H9 (cell line): ENCODE results near the gene CCNF. TPM values are rescaled to one million over a fixed set of nuclear protein-coding genes. Genes with fewer than 3 reads are reported as not detected.

Source experiments
- DNase-seq: peaks from one replicate; pipeline ENCODE4 v3.0.0-alpha.2; 2017
- H2AFZ ChIP-seq: one replicate; pipeline ENCODE4 v1.6.1; 2013; ENCODE audit warnings: mild to moderate bottlenecking, low read length, control low read depth, moderate library complexity
- H2AK5ac ChIP-seq: 2 replicates; pipeline ENCODE4 v1.6.1; 2013; ENCODE audit warnings: low read length, control low read depth, mixed read lengths; ENCODE audit not compliant: insufficient read length
- H2BK120ac ChIP-seq: one replicate; pipeline ENCODE4 v1.6.1; 2013; ENCODE audit warnings: low read depth, mild to moderate bottlenecking, low read length, control low read depth, inconsistent platforms; ENCODE audit not compliant: poor library complexity, severe bottlenecking
- H2BK12ac ChIP-seq: 2 replicates; pipeline ENCODE4 v1.6.1; 2013; ENCODE audit warnings: low read length, control low read depth, mixed read lengths, low read depth; ENCODE audit not compliant: insufficient read length
- H2BK15ac ChIP-seq: 2 replicates; pipeline ENCODE4 v1.6.1; 2013; ENCODE audit warnings: low read depth, low read length, control low read depth
- H2BK20ac ChIP-seq: one replicate; pipeline ENCODE4 v1.6.1; 2013; ENCODE audit warnings: low read depth, mild to moderate bottlenecking, low read length, control low read depth, inconsistent platforms; ENCODE audit not compliant: poor library complexity, severe bottlenecking
- H2BK5ac ChIP-seq: 2 replicates; pipeline ENCODE4 v1.6.1; 2013; ENCODE audit warnings: low read length, control low read depth, mixed read lengths; ENCODE audit not compliant: insufficient read length
- H3K14ac ChIP-seq: 2 replicates; pipeline ENCODE4 v1.6.1; 2013; ENCODE audit warnings: low read length, control low read depth; ENCODE audit not compliant: insufficient read depth
- H3K18ac ChIP-seq: 2 replicates; pipeline ENCODE4 v1.6.1; 2013; ENCODE audit warnings: low read depth, mild to moderate bottlenecking, mixed read lengths, low read length, control low read depth; ENCODE audit not compliant: insufficient read length
- H3K23ac ChIP-seq: 2 replicates; pipeline ENCODE4 v1.6.1; 2013; ENCODE audit warnings: low read length, control low read depth, mixed read lengths, low read depth; ENCODE audit not compliant: insufficient read length
- H3K23me2 ChIP-seq: 2 replicates; pipeline ENCODE4 v1.6.1; 2013; ENCODE audit warnings: low read depth, mild to moderate bottlenecking, mixed read lengths, low read length, control low read depth; ENCODE audit not compliant: insufficient read length, poor library complexity, severe bottlenecking
- H3K27ac ChIP-seq: 2 replicates; pipeline ENCODE4 v1.5.1; 2013; ENCODE audit warnings: low read length, control low read depth, mixed read lengths, low read depth; ENCODE audit not compliant: insufficient read length
- H3K27me3 ChIP-seq: 2 replicates; pipeline ENCODE4 v1.6.1; 2013; ENCODE audit warnings: low read length, control low read depth, inconsistent platforms; ENCODE audit not compliant: insufficient read depth
- H3K4ac ChIP-seq: 2 replicates; pipeline ENCODE4 v1.6.1; 2013; ENCODE audit warnings: low read depth, mild to moderate bottlenecking, control low read depth, inconsistent platforms, low read length, moderate library complexity
- H3K4me1 ChIP-seq: 2 replicates; pipeline ENCODE4 v1.6.1; 2013; ENCODE audit warnings: low read length, control low read depth, inconsistent platforms; ENCODE audit not compliant: insufficient read depth
- H3K4me2 ChIP-seq: 2 replicates; pipeline ENCODE4 v1.6.1; 2013; ENCODE audit warnings: low read length, control low read depth, mixed read lengths; ENCODE audit not compliant: insufficient read length, insufficient read depth
- H3K56ac ChIP-seq: 2 replicates; pipeline ENCODE4 v1.6.1; 2013; ENCODE audit warnings: low read depth, mild to moderate bottlenecking, mixed read lengths, low read length, control low read depth; ENCODE audit not compliant: insufficient read length
- H3K79me1 ChIP-seq: 2 replicates; pipeline ENCODE4 v1.6.1; 2013; ENCODE audit warnings: low read depth, mild to moderate bottlenecking, moderate library complexity, low read length, control low read depth, inconsistent platforms; ENCODE audit not compliant: insufficient read depth, poor library complexity, severe bottlenecking
- H3K79me2 ChIP-seq: 2 replicates; pipeline ENCODE4 v1.6.1; 2013; ENCODE audit warnings: low read length, control low read depth, inconsistent platforms; ENCODE audit not compliant: insufficient read depth
- H3K9ac ChIP-seq: 2 replicates; pipeline ENCODE4 v1.6.1; 2013; ENCODE audit warnings: low read length, control low read depth, mixed read lengths; ENCODE audit not compliant: insufficient read length; ENCODE audit errors: extremely low read depth
- H3K9me3 ChIP-seq: one replicate; pipeline ENCODE4 v1.6.1; 2013; ENCODE audit warnings: low read depth, low read length, inconsistent platforms; ENCODE audit not compliant: control insufficient read depth
- H3T11ph ChIP-seq: one replicate; pipeline ENCODE4 v1.6.1; 2013; ENCODE audit warnings: mild to moderate bottlenecking, low read length, control low read depth, inconsistent platforms
- H4K20me1 ChIP-seq: one replicate; pipeline ENCODE4 v1.6.1; 2013; ENCODE audit not compliant: control insufficient read depth, insufficient read length, insufficient read depth
- H4K5ac ChIP-seq: 2 replicates; pipeline ENCODE4 v1.6.1; 2013; ENCODE audit warnings: low read depth, mild to moderate bottlenecking, mixed read lengths, low read length, control low read depth; ENCODE audit not compliant: insufficient read length
- H4K8ac ChIP-seq: replicated peaks from 2 replicates; pipeline ENCODE4 v1.6.1; 2013; ENCODE audit warnings: low read length, control low read depth, mixed read lengths, low read depth; ENCODE audit not compliant: insufficient read length
- H4K91ac ChIP-seq: 2 replicates; pipeline ENCODE4 v1.6.1; 2013; ENCODE audit warnings: low read depth, mild to moderate bottlenecking, moderate library complexity, mixed read lengths, low read length, control low read depth; ENCODE audit not compliant: insufficient read length
- H3K27ac Mint-ChIP-seq, 3 experiments: 2 replicates in 2 of 3; 3 replicates in 1 of 3; pipeline ENCODE4 v1.8.0; 2020 to 2021; ENCODE audit warnings: mixed read lengths in 3 of 3, mild to moderate bottlenecking in 1 of 3, moderate library complexity in 1 of 3
- H3K27me3 Mint-ChIP-seq: 2 replicates; pipeline ENCODE4 v1.8.0; 2021; ENCODE audit warnings: low read depth, mild to moderate bottlenecking, moderate library complexity, mixed read lengths
- H3K36me3 Mint-ChIP-seq, 3 experiments: 2 replicates in 2 of 3; 3 replicates in 1 of 3; pipeline ENCODE4 v1.8.0; 2020 to 2021; ENCODE audit warnings: low read depth in 3 of 3, mixed read lengths in 3 of 3; ENCODE audit not compliant: insufficient read depth in 1 of 3
- H3K4me1 Mint-ChIP-seq, 2 experiments: 2 replicates each; pipeline ENCODE4 v1.8.0; 2020; ENCODE audit warnings: mixed read lengths in 2 of 2
- H3K4me3 Mint-ChIP-seq, 2 experiments: 2 replicates in 1 of 2; 3 replicates in 1 of 2; pipeline ENCODE4 v1.8.0; 2020 to 2021; ENCODE audit warnings: mild to moderate bottlenecking in 2 of 2, mixed read lengths in 2 of 2, moderate library complexity in 1 of 2
- H3K9me3 Mint-ChIP-seq, 2 experiments: 2 replicates in 1 of 2; 3 replicates in 1 of 2; pipeline ENCODE4 v1.8.0; 2020; ENCODE audit warnings: mild to moderate bottlenecking in 2 of 2, mixed read lengths in 2 of 2, moderate library complexity in 1 of 2
- CTCF ChIP-seq: fragments of 200-600 bp; sonication (generic); conservative IDR thresholded peaks from 3 replicates; pipeline ENCODE4 v1.8.0; 2021; ENCODE audit warnings: antibody characterized with exemption, mild to moderate bottlenecking
- whole genome bisulfite sequencing: extraction: QIAGEN DNeasy Blood & Tissue Kit; methylation state at CpG from one replicate; pipeline ENCODE4 v1.1.7; 2013; ENCODE audit warnings: missing lambda C conversion rate, low lambda C conversion rate, mixed read lengths; ENCODE audit not compliant: insufficient read length; ENCODE audit errors: extremely low coverage; 5-methylcytosine and 5-hydroxymethylcytosine counted together
- total RNA-seq: library from RNA; stranded (reverse); gene quantifications from 2 replicates; pipeline ENCODE4 v1.2.1, GENCODE V29; 2021

Gene CCNF
- total RNA-seq, 1 experiment from 2014 or later: 61.6 TPM

DNA sequence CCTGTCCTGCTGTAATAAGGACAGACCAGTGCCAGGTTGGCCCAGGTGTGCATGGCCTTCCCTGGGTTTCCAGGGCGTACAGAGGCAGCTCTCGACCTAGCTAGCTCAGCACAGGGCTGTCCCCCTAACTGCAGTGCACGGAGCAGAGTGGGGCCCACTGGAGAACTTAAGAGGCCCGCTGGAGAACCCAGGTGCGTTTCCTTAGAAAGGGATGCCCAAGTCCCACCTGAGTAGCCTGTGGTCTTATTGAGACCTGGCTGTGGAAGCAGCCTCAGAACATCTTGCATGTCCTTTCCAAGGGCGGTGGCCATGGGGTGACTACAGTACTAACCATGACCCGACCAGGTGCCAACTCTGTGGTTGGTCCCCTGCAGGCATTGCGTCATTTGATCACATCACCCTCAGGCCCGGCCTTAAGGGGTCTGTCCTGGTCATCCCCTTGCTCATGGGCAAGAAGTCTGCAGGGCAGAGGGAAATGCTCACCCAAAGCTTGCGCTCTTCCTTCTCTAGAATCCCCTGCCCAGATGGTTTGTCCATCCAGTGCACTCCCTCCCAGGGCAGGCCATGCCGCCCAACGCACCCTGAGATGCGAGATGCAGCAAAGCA, 3.3 kb upstream of the CCNF start:
- Histone ChIP-seq H3K23me2 (peaks cover 15% of the 10 kb centered on the region), H3K4me2 (no peak overlapping the region), H3K4ac (no peak overlapping the region), H3K79me2 (peaks cover 3% of the 10 kb centered on the region), H3K18ac (no peak overlapping the region), H4K20me1 (no peaks in the 10 kb centered on the region), H2BK5ac (no peak overlapping the region), H2AK5ac (no peak overlapping the region), H3K9ac (no peak overlapping the region), H4K5ac (no peak overlapping the region), H2BK12ac (no peak overlapping the region), H3T11ph (no peak overlapping the region), H2BK20ac (no peak overlapping the region), H2AFZ (no peak overlapping the region), H4K8ac (no peak overlapping the region), H3K23ac (no peak overlapping the region), H4K91ac (no peak overlapping the region), H3K79me1 (peaks cover 4% of the 10 kb centered on the region), H3K4me1 (no peaks in the 10 kb centered on the region), H2BK120ac (no peak overlapping the region), H3K27me3 (no peaks in the 10 kb centered on the region; the same call in 1 of the 2 replicates), H2BK15ac (no peak overlapping the region), H3K9me3 (no peaks in the 10 kb centered on the region), H3K56ac (no peak overlapping the region), H3K14ac (no peak overlapping the region), H3K27ac (no peak overlapping the region)
- TF ChIP-seq CTCF: no peak
- no peak for DNase-seq
- Mint-ChIP-seq H3K36me3 (peaks cover 9 to 11% (median 11%) of the 10 kb centered on the region in 3 experiments; a peak in 6 of 7 replicates), H3K4me3 (no peak overlapping the region), H3K4me1 (peaks cover 23 to 25% of the 10 kb centered on the region in 2 experiments), H3K27ac (no peak overlapping the region), H3K9me3 (no peaks in the 10 kb centered on the region), H3K27me3 (peaks cover 15% of the 10 kb centered on the region)
- WGBS: no CpG with 5 or more reads among the region's 13 CpGs
